ENCODE results near the gene C1orf87.

- no peak for TF ChIP-seq CTCF (IDR thresholded peaks at IDR 0.05)
- no peak for TF ChIP-seq POLR2A (IDR thresholded peaks at IDR 0.05)
Measured at GRCh38 chr1:60000625-60001024, 72.9 kb downstream of the C1orf87 start.

All from tibial nerve (tissue), 3 donors.